HCT116 (cell line): ENCODE results near the gene SEMA6A. TPM values are rescaled to one million over a fixed set of nuclear protein-coding genes. Genes with fewer than 3 reads are reported as not detected.

Experiments
- ATAC-seq: fragments of 200-7000 bp; cut with Tn5 transposase; 2 replicates; pipeline ENCODE4 v1.9.1; 2020; ENCODE audit warnings: mild to moderate bottlenecking, moderate library complexity
- BruUV-seq: library from RNA; stranded (reverse); fragments of 400-500 nt; replicated peaks from 2 replicates; lab custom pipeline; 2021; lab: Mats Ljungman, UMichigan
- CTCF ChIA-PET: fragments of 300-600 bp; sonication (Branson Sonifier 250); formaldehyde crosslinking; loops from one replicate; lab custom pipeline; 2021; ENCODE audit warnings: antibody characterized with exemption; lab: Charles Lee
- POLR2A ChIA-PET: fragments of 300-600, 350-600 bp; sonication (Branson Sonifier 250); formaldehyde crosslinking; loops from one replicate; lab custom pipeline; 2021; ENCODE audit warnings: antibody characterized with exemption; lab: Charles Lee
- RAD21 ChIA-PET, 2 experiments: fragments of 300-600 bp; sonication (Branson Sonifier 250); formaldehyde crosslinking; loops; one replicate each; lab custom pipeline; 2023; ENCODE audit warnings: low total read pairs in 2 of 2; ENCODE audit not compliant: uncharacterized antibody in 2 of 2, unreplicated experiment in 2 of 2, low non-redundant PET in 1 of 2; lab: Charles Lee
- DNase-seq: peaks from one replicate; pipeline ENCODE4 v3.0.0-alpha.2; 2010; ENCODE audit warnings: low read depth, low spot score
- H2AFZ ChIP-seq: fragments of 200-600 bp; shearing (Covaris generic), sonication (generic); 2 replicates; pipeline ENCODE4 v1.6.1; 2017; ENCODE audit warnings: low read depth, mixed run types, mixed read lengths, antibody characterized with exemption, low read length; ENCODE audit not compliant: poor library complexity, severe bottlenecking
- H3K27ac ChIP-seq: 2 replicates; pipeline ENCODE4 v1.5.1; 2012; ENCODE audit warnings: low read depth, low read length
- H3K27me3 ChIP-seq: fragments of 200-600 bp; sonication (generic); 2 replicates; pipeline ENCODE4 v1.6.1; 2016; ENCODE audit warnings: mixed run types, low read length, mixed read lengths; ENCODE audit not compliant: insufficient read depth
- H3K36me3 ChIP-seq, 2 experiments: fragments of 200-500 bp in 1 of 2; fragments of 200-600 bp in 1 of 2; sonication (Bioruptor generic) in 1 of 2; sonication (generic) in 1 of 2; 2 replicates each; pipeline versions ENCODE4 v1.5.1 to v1.6.1; 2014 to 2016; ENCODE audit warnings: low read length in 2 of 2, inconsistent platforms in 1 of 2, mixed read lengths in 1 of 2, mixed run types in 1 of 2; ENCODE audit not compliant: insufficient read depth in 2 of 2, control insufficient read depth in 1 of 2
- H3K4me1 ChIP-seq, 2 experiments: fragments of 200-600 bp in 1 of 2; sonication (generic) in 1 of 2; 2 replicates each; pipeline versions ENCODE4 v1.5.1 to v1.6.1; 2012 to 2017; ENCODE audit warnings: low read length in 2 of 2, inconsistent platforms in 1 of 2, mild to moderate bottlenecking in 1 of 2, mixed read lengths in 1 of 2, mixed run types in 1 of 2, moderate library complexity in 1 of 2; ENCODE audit not compliant: insufficient read depth in 2 of 2, control insufficient read depth in 1 of 2
- H3K4me2 ChIP-seq: fragments of 200-600 bp; sonication (generic); 2 replicates; pipeline ENCODE4 v1.6.1; 2017; ENCODE audit warnings: mixed run types, low read length, mixed read lengths
- H3K4me3 ChIP-seq, 2 experiments: fragments of 200-600 bp in 1 of 2; sonication (generic) in 1 of 2; replicated peaks in 1 of 2; 2 replicates each; pipeline ENCODE4 v1.5.1; 2011 to 2016; ENCODE audit warnings: low read length in 2 of 2, control low read depth in 1 of 2, low read depth in 1 of 2, mild to moderate bottlenecking in 1 of 2, mixed read lengths in 1 of 2, mixed run types in 1 of 2
- H3K79me2 ChIP-seq: fragments of 200-600 bp; sonication (generic); 2 replicates; pipeline ENCODE4 v1.6.1; 2017; ENCODE audit warnings: mild to moderate bottlenecking, mixed run types, low read length, moderate library complexity, mixed read lengths; ENCODE audit not compliant: insufficient read depth
- H3K9ac ChIP-seq: fragments of 200-600 bp; sonication (generic); 2 replicates; pipeline ENCODE4 v1.6.1; 2016; ENCODE audit warnings: low read length, mixed read lengths
- H3K9me2 ChIP-seq: fragments of 200-600 bp; sonication (generic), shearing (Covaris generic); 2 replicates; pipeline ENCODE4 v1.6.1; 2017; ENCODE audit warnings: mixed run types, mild to moderate bottlenecking, moderate library complexity; ENCODE audit not compliant: insufficient read depth
- H3K9me3 ChIP-seq, 2 experiments: fragments of 200-500 bp in 1 of 2; fragments of 200-600 bp in 1 of 2; sonication (Bioruptor generic) in 1 of 2; sonication (generic) in 1 of 2; 2 replicates each; pipeline ENCODE4 v1.6.1; 2014 to 2017; ENCODE audit warnings: low read length in 2 of 2, mixed read lengths in 2 of 2, inconsistent platforms in 1 of 2, low read depth in 1 of 2, mild to moderate bottlenecking in 1 of 2, mixed run types in 1 of 2, moderate library complexity in 1 of 2; ENCODE audit not compliant: control insufficient read depth in 1 of 2, insufficient read depth in 1 of 2
- H4K20me1 ChIP-seq: fragments of 200-600 bp; sonication (generic), shearing (Covaris generic); 2 replicates; pipeline ENCODE4 v1.6.1; 2017; ENCODE audit warnings: mixed run types, mild to moderate bottlenecking, moderate library complexity; ENCODE audit not compliant: insufficient read depth
- ATF3 ChIP-seq: IDR thresholded peaks from 2 replicates; pipeline ENCODE4 v1.6.1; 2012
- CBX3 ChIP-seq: IDR thresholded peaks from 2 replicates; pipeline ENCODE4 v1.6.1; 2012; ENCODE audit warnings: low read depth
- CTCF ChIP-seq, 3 experiments: fragments of 200-600 bp in 1 of 3; sonication (generic) in 1 of 3; IDR thresholded peaks in 2 of 3; conservative IDR thresholded peaks in 1 of 3; 2 replicates each; pipeline ENCODE4 v1.5.1; 2012 to 2017; ENCODE audit warnings: low read depth in 2 of 3, low read length in 2 of 3, antibody characterized with exemption in 1 of 3, borderline replicate concordance in 1 of 3, control low read depth in 1 of 3, mild to moderate bottlenecking in 1 of 3, mixed read lengths in 1 of 3, mixed run types in 1 of 3, moderate library complexity in 1 of 3; ENCODE audit not compliant: insufficient read depth in 1 of 3
- EGR1 ChIP-seq: IDR thresholded peaks from 2 replicates; pipeline ENCODE4 v1.6.1; 2012; ENCODE audit warnings: low read depth
- ELF1 ChIP-seq: IDR thresholded peaks from 2 replicates; pipeline ENCODE4 v1.6.1; 2012; ENCODE audit warnings: low read depth, borderline replicate concordance
- EZH2 ChIP-seq: fragments of 200-600 bp; sonication (generic); IDR thresholded peaks from 2 replicates; pipeline ENCODE4 v1.6.1; 2017; ENCODE audit warnings: antibody characterized with exemption, mixed run types
- FOSL1 ChIP-seq: IDR thresholded peaks from 2 replicates; pipeline ENCODE4 v1.6.1; 2012; ENCODE audit warnings: low read depth
- POLR2AphosphoS5 ChIP-seq: IDR thresholded peaks from 2 replicates; pipeline ENCODE4 v1.6.1; 2011; ENCODE audit warnings: mild to moderate bottlenecking, low read depth, low read length, moderate library complexity
- SIN3A ChIP-seq: IDR thresholded peaks from 2 replicates; pipeline ENCODE4 v1.6.1; 2012; ENCODE audit warnings: low read depth
- SRF ChIP-seq: IDR thresholded peaks from 2 replicates; pipeline ENCODE4 v1.6.1; 2012; ENCODE audit warnings: low read depth
- TCF7L2 ChIP-seq: IDR thresholded peaks from 2 replicates; pipeline ENCODE4 v1.7.0; 2011; ENCODE audit warnings: borderline replicate concordance, inconsistent platforms; ENCODE audit not compliant: insufficient read depth, insufficient read length; ENCODE audit errors: extremely low read depth
- ZBTB33 ChIP-seq: IDR thresholded peaks from 2 replicates; pipeline ENCODE4 v1.6.1; 2011; ENCODE audit warnings: mild to moderate bottlenecking, low read length, moderate library complexity; ENCODE audit not compliant: insufficient replicate concordance; ENCODE audit errors: extremely low read depth
- ZNF274 ChIP-seq: fragments of 200-500 bp; sonication (Bioruptor generic); IDR thresholded peaks from 2 replicates; pipeline ENCODE4 v1.6.1; 2014; ENCODE audit warnings: mild to moderate bottlenecking, low read depth, low read length, inconsistent platforms
- intact Hi-C: fragments of 100-400 bp; cut with micrococcal nuclease; formaldehyde crosslinking; loops from 2 replicates; pipeline ENCODE4 v1.10.0; 2022
- total RNA-seq: library from RNA; stranded (reverse); gene quantifications from one replicate; pipeline ENCODE4 v1.2.1, GENCODE V29; 2021; ENCODE audit not compliant: unreplicated experiment

SEMA6A gene
- total RNA-seq, 1 experiment from 2014 or later: 6.7 TPM

GRCh38 chr5:116442931-116443551, 131.6 kb downstream of the SEMA6A start:
- RAD21 ChIA-PET: no interaction called here
- POLR2A ChIA-PET: no interaction called here
- Histone ChIP-seq H3K9ac (no peak overlapping the region), H3K9me2 (no peaks in the 10 kb centered on the region), H3K4me1 (no peaks in the 10 kb centered on the region), H3K27me3 (no peaks in the 10 kb centered on the region), H3K9me3 (no peaks in the 10 kb centered on the region), H3K36me3 (no peaks in the 10 kb centered on the region), H3K27ac (no peak overlapping the region), H3K4me2 (no peak overlapping the region), H3K79me2 (no peaks in the 10 kb centered on the region), H4K20me1 (no peaks in the 10 kb centered on the region), H2AFZ (no peak overlapping the region), H3K4me3 (no peak overlapping the region)
- DNase-seq: no peak
- intact Hi-C loops: no loop called here
- no peak for ATAC-seq
- BruUV-seq: no TSS peak
- CTCF ChIA-PET: no interaction called here
- no peak for TF ChIP-seq SRF
- no peak for TF ChIP-seq ATF3
- TF ChIP-seq ZBTB33: no peak
- TF ChIP-seq FOSL1: no peak
- TF ChIP-seq CBX3: no peak
- no peak for TF ChIP-seq ELF1
- TF ChIP-seq EZH2: no peak
- no peak for TF ChIP-seq EGR1
- TF ChIP-seq ZNF274: no peak
- TF ChIP-seq POLR2AphosphoS5: no peak
- TF ChIP-seq SIN3A: no peak
- TF ChIP-seq TCF7L2: no peak
- no peak for TF ChIP-seq CTCF (IDR thresholded peaks at IDR 0.05 in 2 of 3, conservative IDR thresholded peaks at IDR 0.05 in 1 of 3; ENCODE audit: borderline replicate concordance in 1 of 3, insufficient read depth in 1 of 3, low read depth in 2 of 3, low read length in 2 of 3)
- TF ChIP-seq, all 23 proteins: peak for 0
